Measurements from ENCODE around the gene NCAPG2. TPM values are rescaled to one million over a fixed set of nuclear protein-coding genes. Genes with fewer than 3 reads are reported as not detected.

Gene NCAPG2
- total and polyA plus RNA-seq, 2 experiments from 2014 or later, result 38.7 to 91.2 TPM

GRCh38 chr7:158740013-158740656 is 35.5 kb upstream of the NCAPG2 start:
- DNase-seq (ENCODE audit: low spot score) (no peak), ATAC-seq (no peak)
- Histone ChIP-seq H3F3A (replicated peaks; ENCODE audit: low read depth) (no peaks in the 10 kb centered on the region), H2AFZ (no peak overlapping the region), H3K27me3 (ENCODE audit: insufficient read depth) (no peaks in the 10 kb centered on the region), H3K36me3 (ENCODE audit: insufficient read depth) (peaks cover 8% of the 10 kb centered on the region; the same call in 1 of the 2 replicates), H3K79me2 (replicated peaks; ENCODE audit: insufficient read depth) (no peaks in the 10 kb centered on the region), H3K9me2 (ENCODE audit: insufficient read depth) (no peaks in the 10 kb centered on the region), H3K27ac (ENCODE audit: low read depth) (no peak overlapping the region), H3K4me2 (no peak overlapping the region), H3K4me3 (no peak overlapping the region), H4K20me1 (replicated peaks; ENCODE audit: insufficient read depth) (no peaks in the 10 kb centered on the region), H3K4me1 (ENCODE audit: insufficient read depth) (no peaks in the 10 kb centered on the region)
- no peak overlapping the region for H3K4me3 Mint-ChIP-seq
- no peaks in the 10 kb centered on the region; the same call in 2 of the 3 replicates for H3K9me3 Mint-ChIP-seq
- H3K4me1 Mint-ChIP-seq, result no peaks in the 10 kb centered on the region; the same call in 2 of the 3 replicates
- H3K27ac Mint-ChIP-seq, result 0 out of 2 replicates have a peak overlapping the region, but pooled peaks have one; percentile 4
- TF ChIP-seq POLR2AphosphoS5 (IDR thresholded peaks at IDR 0.05; ENCODE audit: low read depth), result no peak
- peaks cover 2% of the 10 kb centered on the region for H3K27me3 Mint-ChIP-seq (ENCODE audit: insufficient read depth, low read depth, poor library complexity)
- H3K36me3 Mint-ChIP-seq (ENCODE audit: low read depth), result peaks cover 53% of the 10 kb centered on the region

GRCh38 chr7:158738841-158739240 is 34.2 kb upstream of the NCAPG2 start:
- Histone ChIP-seq H3K4me2 (no peak overlapping the region), H3K79me2 (replicated peaks; ENCODE audit: insufficient read depth) (no peaks in the 10 kb centered on the region), H3K27ac (ENCODE audit: low read depth) (no peak overlapping the region), H3K9me2 (ENCODE audit: insufficient read depth) (no peaks in the 10 kb centered on the region), H3K36me3 (ENCODE audit: insufficient read depth) (peaks cover 8% of the 10 kb centered on the region; the same call in 1 of the 2 replicates), H3K27me3 (ENCODE audit: insufficient read depth) (no peaks in the 10 kb centered on the region), H2AFZ (no peak overlapping the region), H3K4me3 (no peak overlapping the region), H3F3A (replicated peaks; ENCODE audit: low read depth) (no peaks in the 10 kb centered on the region), H3K4me1 (ENCODE audit: insufficient read depth) (no peaks in the 10 kb centered on the region), H4K20me1 (replicated peaks; ENCODE audit: insufficient read depth) (no peaks in the 10 kb centered on the region)
- no peak overlapping the region for H3K27ac Mint-ChIP-seq
- no peaks in the 10 kb centered on the region; the same call in 2 of the 3 replicates for H3K9me3 Mint-ChIP-seq
- H3K4me3 Mint-ChIP-seq, result no peak overlapping the region
- H3K4me1 Mint-ChIP-seq, result no peaks in the 10 kb centered on the region; the same call in 2 of the 3 replicates
- peaks cover 2% of the 10 kb centered on the region for H3K27me3 Mint-ChIP-seq (ENCODE audit: insufficient read depth, low read depth, poor library complexity)
- ATAC-seq (no peak), DNase-seq (ENCODE audit: low spot score) (no peak)
- H3K36me3 Mint-ChIP-seq (ENCODE audit: low read depth), result peaks cover 56% of the 10 kb centered on the region
- TF ChIP-seq REST (IDR thresholded peaks at IDR 0.05; ENCODE audit: unreplicated experiment), result no peak
- no peak for TF ChIP-seq CREB1 (CRISPR knock-in tag; IDR thresholded peaks at IDR 0.05; ENCODE audit: low read depth)
- no peak for TF ChIP-seq ZNF114 (CRISPR knock-in tag; IDR thresholded peaks at IDR 0.05)
- TF ChIP-seq POLR2AphosphoS5 (IDR thresholded peaks at IDR 0.05; ENCODE audit: low read depth), result no peak
- TF ChIP-seq JUNB (IDR thresholded peaks at IDR 0.05; ENCODE audit: unreplicated experiment), result no peak
- TF ChIP-seq NANOG (IDR thresholded peaks at IDR 0.05; ENCODE audit: borderline replicate concordance), result no peak
- TF ChIP-seq ETS1 (IDR thresholded peaks at IDR 0.05), result no peak
- TF ChIP-seq CTCF (conservative IDR thresholded peaks at IDR 0.05; ENCODE audit: low read depth in 2 of 2), result no peak

Data from GM23338 (cell line).